ENCODE data around the gene CCDC167.

The CCDC167 gene

GRCh38 chr6:37483252-37483901 is 16.3 kb downstream of the CCDC167 start:
- TF ChIP-seq CTCF (IDR thresholded peaks at IDR 0.05; ENCODE audit: low read depth, low read length): no peak
- in situ Hi-C loops (cut with HindIII; ENCODE audit: low sequenced_read_pairs): no loop called here
- no peak overlapping the region for H3K4me3 ChIP-seq (ENCODE audit: low read depth, low read length)
- no peak for DNase-seq (ENCODE audit: low read depth, low spot score)

GRCh38 chr6:37482606-37483251 is 17.0 kb downstream of the CCDC167 start:
- in situ Hi-C loops (cut with HindIII; ENCODE audit: low sequenced_read_pairs): no loop called here
- TF ChIP-seq CTCF (IDR thresholded peaks at IDR 0.05; ENCODE audit: low read depth, low read length): no peak
- DNase-seq (ENCODE audit: low read depth, low spot score): no peak
- H3K4me3 ChIP-seq (ENCODE audit: low read depth, low read length): no peak overlapping the region

GRCh38 chr6:37481711-37482605 is 17.7 kb downstream of the CCDC167 start:
- DNase-seq (ENCODE audit: low read depth, low spot score): no peak
- in situ Hi-C loops (cut with HindIII; ENCODE audit: low sequenced_read_pairs): no loop called here
- TF ChIP-seq CTCF (IDR thresholded peaks at IDR 0.05; ENCODE audit: low read depth, low read length): no peak
- no peak overlapping the region for H3K4me3 ChIP-seq (ENCODE audit: low read depth, low read length)

GRCh38 chr6:37480951-37481534 is 18.6 kb downstream of the CCDC167 start:
- DNase-seq (ENCODE audit: low read depth, low spot score): no peak
- no peak for TF ChIP-seq CTCF (IDR thresholded peaks at IDR 0.05; ENCODE audit: low read depth, low read length)
- no peak overlapping the region for H3K4me3 ChIP-seq (ENCODE audit: low read depth, low read length)
- in situ Hi-C loops (cut with HindIII; ENCODE audit: low sequenced_read_pairs): no loop called here

- in situ Hi-C loops (cut with HindIII; ENCODE audit: low sequenced_read_pairs): no loop called here
- no peak for DNase-seq (ENCODE audit: low read depth, low spot score)
- TF ChIP-seq CTCF (IDR thresholded peaks at IDR 0.05; ENCODE audit: low read depth, low read length): no peak
- no peak overlapping the region for H3K4me3 ChIP-seq (ENCODE audit: low read depth, low read length)
Measured at GRCh38 chr6:37480118-37480736, 19.5 kb downstream of the CCDC167 start.
